ENCODE results near the gene PPIL4.

The PPIL4 gene

GRCh38 chr6:149483849-149484655, 61.8 kb downstream of the PPIL4 start:
- H3K27ac Mint-ChIP-seq, result peak overlapping the region; percentile 98
- no peaks in the 10 kb centered on the region for H3K36me3 Mint-ChIP-seq (ENCODE audit: low read depth)
- peaks cover 54% of the 10 kb centered on the region for H3K4me1 Mint-ChIP-seq

GRCh38 chr6:149483334-149483725, 62.5 kb downstream of the PPIL4 start:
- Mint-ChIP-seq H3K27me3 (ENCODE audit: low read depth, poor library complexity) (peaks cover 20% of the 10 kb centered on the region), H3K9me3 (no peaks in the 10 kb centered on the region), H3K36me3 (ENCODE audit: low read depth) (no peaks in the 10 kb centered on the region), H3K4me3 (no peak overlapping the region), H3K27ac (peak overlapping the region; percentile 89), H3K4me1 (peaks cover 54% of the 10 kb centered on the region)
- DNase-seq, result no peak
- TF ChIP-seq CTCF (IDR thresholded peaks at IDR 0.05), result no peak

More at GRCh38 chr6:149483849-149484655, 61.8 kb downstream of the PPIL4 start:
- H3K9me3 Mint-ChIP-seq, result no peaks in the 10 kb centered on the region
- no peak overlapping the region for H3K4me3 Mint-ChIP-seq
- no peak for DNase-seq
- peaks cover 25% of the 10 kb centered on the region for H3K27me3 Mint-ChIP-seq (ENCODE audit: low read depth, poor library complexity)
- no peak for TF ChIP-seq CTCF (IDR thresholded peaks at IDR 0.05)

GRCh38 chr6:149482545-149483333, 63.1 kb downstream of the PPIL4 start:
- no peaks in the 10 kb centered on the region for H3K9me3 Mint-ChIP-seq
- peaks cover 54% of the 10 kb centered on the region for H3K4me1 Mint-ChIP-seq
- H3K4me3 Mint-ChIP-seq, result no peak overlapping the region
- DNase-seq, result no peak
- peak overlapping the region; percentile 97 for H3K27ac Mint-ChIP-seq
- no peaks in the 10 kb centered on the region for H3K36me3 Mint-ChIP-seq (ENCODE audit: low read depth)
- TF ChIP-seq CTCF (IDR thresholded peaks at IDR 0.05), result no peak
- H3K27me3 Mint-ChIP-seq (ENCODE audit: low read depth, poor library complexity), result peaks cover 19% of the 10 kb centered on the region

GRCh38 chr6:149480502-149481280, 65.2 kb downstream of the PPIL4 start:
- H3K36me3 Mint-ChIP-seq (ENCODE audit: low read depth), result no peaks in the 10 kb centered on the region
- H3K4me1 Mint-ChIP-seq, result peaks cover 54% of the 10 kb centered on the region
- DNase-seq, result no peak
- peak overlapping the region; percentile 4 for H3K4me3 Mint-ChIP-seq
- peak overlapping the region; percentile 97 for H3K27ac Mint-ChIP-seq
- peaks cover 10% of the 10 kb centered on the region for H3K27me3 Mint-ChIP-seq (ENCODE audit: low read depth, poor library complexity)
- no peak for TF ChIP-seq CTCF (IDR thresholded peaks at IDR 0.05)
- H3K9me3 Mint-ChIP-seq, result no peaks in the 10 kb centered on the region

GRCh38 chr6:149478631-149479314, 67.1 kb downstream of the PPIL4 start:
- TF ChIP-seq CTCF (IDR thresholded peaks at IDR 0.05), result no peak
- no peaks in the 10 kb centered on the region for H3K36me3 Mint-ChIP-seq (ENCODE audit: low read depth)
- no peaks in the 10 kb centered on the region for H3K9me3 Mint-ChIP-seq
- peaks cover 3% of the 10 kb centered on the region for H3K27me3 Mint-ChIP-seq (ENCODE audit: low read depth, poor library complexity)
- H3K4me1 Mint-ChIP-seq, result peaks cover 41% of the 10 kb centered on the region
- H3K27ac Mint-ChIP-seq, result no peak overlapping the region
- no peak for DNase-seq
- no peak overlapping the region for H3K4me3 Mint-ChIP-seq
